Liver (tissue), 9 donors: Measurements from ENCODE around the gene XRCC6. TPM values are rescaled to one million over a fixed set of nuclear protein-coding genes. Genes with fewer than 3 reads are reported as not detected.
A peak's percentile ranks its signal among the peaks of the same experiment; 100 is the strongest.

Experiments used
- DNase-seq: peaks from one replicate; pipeline ENCODE4 v3.0.0-alpha.2; 2017; ENCODE audit warnings: low spot score
- H3K27ac ChIP-seq, 2 donors: one replicate each; pipeline ENCODE4 v1.7.0; 2013; ENCODE audit warnings: inconsistent platforms in 2 of 2, low read length in 2 of 2, control low read depth in 1 of 2, low read depth in 1 of 2, mild to moderate bottlenecking in 1 of 2
- H3K27me3 ChIP-seq, 4 donors: one replicate each; pipeline versions ENCODE4 v1.6.1 to v1.7.0; 2013; ENCODE audit warnings: low read length in 3 of 4, inconsistent platforms in 1 of 4, mild to moderate bottlenecking in 1 of 4, moderate library complexity in 1 of 4; ENCODE audit not compliant: control insufficient read depth in 4 of 4, insufficient read depth in 4 of 4
- H3K36me3 ChIP-seq, 4 donors: one replicate each; pipeline versions ENCODE4 v1.6.1 to v1.7.0; 2013; ENCODE audit warnings: low read length in 3 of 4, mild to moderate bottlenecking in 3 of 4, low read depth in 1 of 4, moderate library complexity in 1 of 4; ENCODE audit not compliant: control insufficient read depth in 4 of 4, insufficient read depth in 3 of 4
- H3K4me1 ChIP-seq, 4 donors: one replicate each; pipeline versions ENCODE4 v1.6.1 to v1.7.0; 2013; ENCODE audit warnings: low read length in 3 of 4, mild to moderate bottlenecking in 3 of 4, moderate library complexity in 1 of 4; ENCODE audit not compliant: control insufficient read depth in 4 of 4, insufficient read depth in 4 of 4
- H3K4me3 ChIP-seq, 3 donors: one replicate each; pipeline versions ENCODE4 v1.6.1 to v1.7.0; 2013; ENCODE audit warnings: low read length in 3 of 3, control low read depth in 1 of 3, low read depth in 1 of 3, mild to moderate bottlenecking in 1 of 3
- H3K9ac ChIP-seq, 2 donors: one replicate each; pipeline ENCODE4 v1.7.0; 2013; ENCODE audit warnings: low read length in 2 of 2, mild to moderate bottlenecking in 2 of 2, moderate library complexity in 2 of 2, control low read depth in 1 of 2, low read depth in 1 of 2
- H3K9me3 ChIP-seq, 4 donors: one replicate each; pipeline versions ENCODE4 v1.6.1 to v1.7.0; 2013; ENCODE audit warnings: low read length in 3 of 4; ENCODE audit not compliant: control insufficient read depth in 4 of 4
- EGR1 ChIP-seq, 2 donors: IDR thresholded peaks; 2 replicates each; pipeline ENCODE4 v1.6.1; 2016 to 2018; ENCODE audit warnings: antibody characterized with exemption in 2 of 2, low read depth in 2 of 2
- FOXA2 ChIP-seq: IDR thresholded peaks from 2 replicates; pipeline ENCODE4 v1.6.1; 2016; ENCODE audit warnings: antibody characterized with exemption
- GABPA ChIP-seq, 2 donors: IDR thresholded peaks in 1 of 2; conservative IDR thresholded peaks in 1 of 2; 2 replicates each; pipeline ENCODE4 v1.6.1; 2016; ENCODE audit warnings: antibody characterized with exemption in 2 of 2, mild to moderate bottlenecking in 1 of 2, moderate library complexity in 1 of 2
- HNF4A ChIP-seq, 2 donors: conservative IDR thresholded peaks; 2 replicates each; pipeline ENCODE4 v1.6.1; 2016; ENCODE audit warnings: antibody characterized with exemption in 2 of 2, mild to moderate bottlenecking in 2 of 2
- HNF4G ChIP-seq: IDR thresholded peaks from 2 replicates; pipeline ENCODE4 v1.6.1; 2016; ENCODE audit warnings: antibody characterized with exemption
- NR2F2 ChIP-seq: IDR thresholded peaks from 2 replicates; pipeline ENCODE4 v1.6.1; 2016; ENCODE audit warnings: antibody characterized with exemption
- RAD21 ChIP-seq, 2 donors: IDR thresholded peaks; 2 replicates each; pipeline ENCODE4 v1.6.1; 2016; ENCODE audit warnings: antibody characterized with exemption in 2 of 2, mild to moderate bottlenecking in 2 of 2
- RXRA ChIP-seq, 2 donors: IDR thresholded peaks; 2 replicates each; pipeline ENCODE4 v1.6.1; 2017 to 2018; ENCODE audit warnings: antibody characterized with exemption in 2 of 2, mild to moderate bottlenecking in 1 of 2
- SP1 ChIP-seq: IDR thresholded peaks from 2 replicates; pipeline ENCODE4 v1.6.1; 2018; ENCODE audit warnings: antibody characterized with exemption, mild to moderate bottlenecking
- TAF1 ChIP-seq: conservative IDR thresholded peaks from 2 replicates; pipeline ENCODE4 v1.6.1; 2016; ENCODE audit warnings: antibody characterized with exemption, mild to moderate bottlenecking
- YY1 ChIP-seq: IDR thresholded peaks from 2 replicates; pipeline ENCODE4 v1.6.1; 2016; ENCODE audit warnings: antibody characterized with exemption, mild to moderate bottlenecking
- WGBS: extraction: QIAGEN DNeasy Blood & Tissue Kit; methylation state at CpG from one replicate; pipeline ENCODE4 v1.1.7; 2013; 5-methylcytosine and 5-hydroxymethylcytosine counted together
- polyA plus RNA-seq, 2 donors: library from polyadenylated mRNA; stranded (reverse) in 1 of 2; unstranded in 1 of 2; fragments of 200-250 nt in 1 of 2; fragments of >200 nt in 1 of 2; fragmentation: Nextera tagmentation in 1 of 2; extraction: Ambion mirVana in 1 of 2; gene quantifications; one replicate each; pipeline versions ENCODE4 v1.2.1 to v1.2.3, GENCODE V29; 2013 to 2015
- total RNA-seq, 2 donors: library from RNA; depleted of rRNA; stranded (reverse); fragments of >200 nt; gene quantifications; one replicate each; pipeline ENCODE4 v1.2.3, GENCODE V29; 2014
- TF ChIP-seq, protein P1 (sequence below): IDR thresholded peaks from 2 replicates; pipeline ENCODE4 v1.6.1; 2016; ENCODE audit warnings: antibody characterized with exemption
- TF ChIP-seq, protein P2 (sequence below): IDR thresholded peaks from 2 replicates; pipeline ENCODE4 v1.6.1; 2016; ENCODE audit warnings: antibody characterized with exemption
- TF ChIP-seq, protein P3 (sequence below): IDR thresholded peaks from 2 replicates; pipeline ENCODE4 v1.6.1; 2016; ENCODE audit warnings: antibody characterized with exemption
- TF ChIP-seq, protein P4 (sequence below): IDR thresholded peaks from 2 replicates; pipeline ENCODE4 v1.6.1; 2016; ENCODE audit warnings: antibody characterized with exemption, mild to moderate bottlenecking
- donor health status: healthy.
- donor health status: healthy.
- donor health status: healthy.
- donor health status: healthy.
- donor health status: healthy.

The XRCC6 gene
- total and polyA plus RNA-seq, 4 donors: 81.8 to 148 (median 96.0) TPM

DNA sequence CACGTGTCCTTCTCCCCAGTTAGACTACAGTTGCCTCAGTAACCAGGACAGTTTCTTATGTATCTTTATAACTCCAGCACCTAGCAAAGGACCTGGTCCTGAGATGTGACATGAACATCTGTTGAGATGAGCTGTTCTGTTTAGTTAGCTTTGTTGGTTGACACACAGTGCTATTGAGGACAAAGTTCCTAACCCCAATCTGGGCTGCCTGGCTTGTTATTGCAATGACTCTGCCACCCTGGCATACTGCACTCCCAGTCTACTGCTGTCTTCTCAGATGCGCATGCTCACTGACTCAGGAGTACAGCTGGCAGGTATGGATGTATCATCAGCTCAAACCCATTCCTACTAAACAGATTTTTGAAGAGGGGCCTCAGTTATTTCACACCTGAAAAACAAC lies 7.6 kb upstream of the XRCC6 start (continued):
- TF ChIP-seq RXRA (IDR thresholded peaks at IDR 0.05) (peak; percentile 96 to 97), YY1 (peak; percentile 61), FOXA2 (peak; percentile 54), RAD21 (IDR thresholded peaks at IDR 0.05) (peak; percentile 32 to 49), GABPA (IDR thresholded peaks at IDR 0.05 in 1 of 2, conservative IDR thresholded peaks at IDR 0.05 in 1 of 2) (no peak), HNF4G (peak; percentile 63), NR2F2 (peak; percentile 29), TAF1 (no peak)
- TF ChIP-seq, protein P1, sequence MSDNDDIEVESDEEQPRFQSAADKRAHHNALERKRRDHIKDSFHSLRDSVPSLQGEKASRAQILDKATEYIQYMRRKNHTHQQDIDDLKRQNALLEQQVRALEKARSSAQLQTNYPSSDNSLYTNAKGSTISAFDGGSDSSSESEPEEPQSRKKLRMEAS: peak; percentile 70
- TF ChIP-seq, protein P2, sequence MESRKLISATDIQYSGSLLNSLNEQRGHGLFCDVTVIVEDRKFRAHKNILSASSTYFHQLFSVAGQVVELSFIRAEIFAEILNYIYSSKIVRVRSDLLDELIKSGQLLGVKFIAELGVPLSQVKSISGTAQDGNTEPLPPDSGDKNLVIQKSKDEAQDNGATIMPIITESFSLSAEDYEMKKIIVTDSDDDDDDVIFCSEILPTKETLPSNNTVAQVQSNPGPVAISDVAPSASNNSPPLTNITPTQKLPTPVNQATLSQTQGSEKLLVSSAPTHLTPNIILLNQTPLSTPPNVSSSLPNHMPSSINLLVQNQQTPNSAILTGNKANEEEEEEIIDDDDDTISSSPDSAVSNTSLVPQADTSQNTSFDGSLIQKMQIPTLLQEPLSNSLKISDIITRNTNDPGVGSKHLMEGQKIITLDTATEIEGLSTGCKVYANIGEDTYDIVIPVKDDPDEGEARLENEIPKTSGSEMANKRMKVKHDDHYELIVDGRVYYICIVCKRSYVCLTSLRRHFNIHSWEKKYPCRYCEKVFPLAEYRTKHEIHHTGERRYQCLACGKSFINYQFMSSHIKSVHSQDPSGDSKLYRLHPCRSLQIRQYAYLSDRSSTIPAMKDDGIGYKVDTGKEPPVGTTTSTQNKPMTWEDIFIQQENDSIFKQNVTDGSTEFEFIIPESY: peak; percentile 65

DNA sequence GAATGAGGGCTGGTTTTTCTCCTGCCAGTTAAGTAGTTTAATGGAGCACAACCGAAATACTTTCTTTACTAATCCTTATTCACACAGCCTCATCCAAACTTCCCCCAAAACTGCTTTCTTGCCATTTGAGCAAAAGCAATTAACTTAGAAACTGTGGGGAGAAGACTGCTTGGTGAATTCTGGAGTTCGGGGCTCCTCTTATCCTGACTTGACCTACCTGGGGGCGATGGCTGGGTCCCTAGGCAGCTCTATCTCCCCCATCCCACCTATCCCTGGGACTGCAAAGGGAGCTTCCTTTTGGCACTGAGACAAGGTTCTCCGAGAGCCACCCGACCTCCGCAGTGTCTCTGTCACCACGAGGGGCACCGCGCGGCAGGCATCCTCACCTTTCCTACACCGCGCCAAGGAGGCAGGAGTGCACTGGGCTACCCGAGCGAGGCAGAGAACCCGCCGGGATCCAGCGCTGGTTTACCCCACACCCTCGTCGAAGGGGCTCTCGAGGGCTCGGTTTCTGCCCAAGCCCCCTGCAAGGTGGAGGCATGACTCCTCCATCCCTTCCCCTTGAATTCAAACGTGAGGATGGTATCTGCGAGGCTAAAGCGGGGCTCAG lies 1.0 kb upstream of the XRCC6 start:
- Histone ChIP-seq H3K27ac (peak overlapping the region; percentile 96 to 100), H3K4me3 (peak overlapping the region; percentile 70 to 96 (median 76)), H3K4me1 (peaks cover 2 to 34% (median 15%) of the 10 kb centered on the region in 4 donors), H3K9me3 (no peaks in the 10 kb centered on the region), H3K27me3 (no peaks in the 10 kb centered on the region), H3K9ac (peak overlapping the region; percentile 94 to 95), H3K36me3 (peaks cover 0 to 5% (median under 1%) of the 10 kb centered on the region in 4 donors)
- TF ChIP-seq HNF4A (conservative IDR thresholded peaks at IDR 0.05): no peak
- TF ChIP-seq, protein P2: no peak
- TF ChIP-seq, protein P3, sequence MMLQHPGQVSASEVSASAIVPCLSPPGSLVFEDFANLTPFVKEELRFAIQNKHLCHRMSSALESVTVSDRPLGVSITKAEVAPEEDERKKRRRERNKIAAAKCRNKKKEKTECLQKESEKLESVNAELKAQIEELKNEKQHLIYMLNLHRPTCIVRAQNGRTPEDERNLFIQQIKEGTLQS: no peak
- DNase-seq: peak; percentile 57
- WGBS: under 1% methylated on average over 24 of the region's 24 CpGs

DNA sequence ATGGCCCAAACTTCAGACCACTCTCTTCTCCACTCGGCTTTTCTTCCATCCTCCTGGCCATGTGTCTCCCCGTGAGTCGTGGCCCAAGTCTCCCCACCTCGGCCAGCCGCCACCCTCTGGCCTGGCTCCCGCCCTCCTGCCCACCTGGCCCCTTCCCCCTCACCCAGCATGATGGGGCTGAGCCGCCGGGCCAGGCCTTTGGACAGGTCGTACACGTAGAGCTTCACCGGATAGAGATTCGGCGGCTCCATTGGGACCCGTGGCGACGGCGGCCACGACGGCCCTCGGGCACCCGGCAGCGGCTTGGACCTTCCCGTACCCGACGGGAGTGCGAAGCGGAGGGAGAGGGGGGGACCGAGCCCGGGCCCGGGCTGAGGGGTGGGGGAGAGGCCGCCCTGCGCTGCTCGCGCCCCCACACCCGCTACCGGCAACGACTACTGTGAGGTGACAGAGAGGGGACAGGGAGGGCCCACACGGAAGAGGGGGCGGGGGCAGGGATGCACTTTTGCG lies 451 bp upstream of the XRCC6 start, which contains the start of gene DESI1:
TSS of gene DESI1 (minus strand) at position 455 of the 510 bp plus-strand sequence. CDS start at position 251, 204 bp downstream.
- peak; percentile 89 for TF ChIP-seq TAF1
- TF ChIP-seq, protein P3: no peak
- peak in 1 of 2 donors; percentile 69 for TF ChIP-seq EGR1 (IDR thresholded peaks at IDR 0.05; ENCODE audit: low read depth in 2 of 2)
- peak in 1 of 2 donors; percentile 41 for TF ChIP-seq RXRA (IDR thresholded peaks at IDR 0.05)
- TF ChIP-seq, protein P1: no peak
- no peak for TF ChIP-seq SP1
- no peak for TF ChIP-seq RAD21 (IDR thresholded peaks at IDR 0.05)
- no peak for TF ChIP-seq HNF4G
- TF ChIP-seq, protein P4, sequence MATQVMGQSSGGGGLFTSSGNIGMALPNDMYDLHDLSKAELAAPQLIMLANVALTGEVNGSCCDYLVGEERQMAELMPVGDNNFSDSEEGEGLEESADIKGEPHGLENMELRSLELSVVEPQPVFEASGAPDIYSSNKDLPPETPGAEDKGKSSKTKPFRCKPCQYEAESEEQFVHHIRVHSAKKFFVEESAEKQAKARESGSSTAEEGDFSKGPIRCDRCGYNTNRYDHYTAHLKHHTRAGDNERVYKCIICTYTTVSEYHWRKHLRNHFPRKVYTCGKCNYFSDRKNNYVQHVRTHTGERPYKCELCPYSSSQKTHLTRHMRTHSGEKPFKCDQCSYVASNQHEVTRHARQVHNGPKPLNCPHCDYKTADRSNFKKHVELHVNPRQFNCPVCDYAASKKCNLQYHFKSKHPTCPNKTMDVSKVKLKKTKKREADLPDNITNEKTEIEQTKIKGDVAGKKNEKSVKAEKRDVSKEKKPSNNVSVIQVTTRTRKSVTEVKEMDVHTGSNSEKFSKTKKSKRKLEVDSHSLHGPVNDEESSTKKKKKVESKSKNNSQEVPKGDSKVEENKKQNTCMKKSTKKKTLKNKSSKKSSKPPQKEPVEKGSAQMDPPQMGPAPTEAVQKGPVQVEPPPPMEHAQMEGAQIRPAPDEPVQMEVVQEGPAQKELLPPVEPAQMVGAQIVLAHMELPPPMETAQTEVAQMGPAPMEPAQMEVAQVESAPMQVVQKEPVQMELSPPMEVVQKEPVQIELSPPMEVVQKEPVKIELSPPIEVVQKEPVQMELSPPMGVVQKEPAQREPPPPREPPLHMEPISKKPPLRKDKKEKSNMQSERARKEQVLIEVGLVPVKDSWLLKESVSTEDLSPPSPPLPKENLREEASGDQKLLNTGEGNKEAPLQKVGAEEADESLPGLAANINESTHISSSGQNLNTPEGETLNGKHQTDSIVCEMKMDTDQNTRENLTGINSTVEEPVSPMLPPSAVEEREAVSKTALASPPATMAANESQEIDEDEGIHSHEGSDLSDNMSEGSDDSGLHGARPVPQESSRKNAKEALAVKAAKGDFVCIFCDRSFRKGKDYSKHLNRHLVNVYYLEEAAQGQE: peak; percentile 87
- WGBS: under 1% methylated on average over 40 of the region's 40 CpGs
- H3K27me3 ChIP-seq: no peaks in the 10 kb centered on the region

More for the DNA sequence above, 451 bp upstream of the XRCC6 start, which contains the start of gene DESI1:
- peak within 1 kb of the TSS; percentile 94 to 95 for H3K9ac ChIP-seq
- H3K4me3 ChIP-seq: peak within 1 kb of the TSS; percentile 76 to 97 (median 96)
- H3K27ac ChIP-seq: peak within 1 kb of the TSS; percentile 96 to 100
- peaks cover 0 to 9% (median 4%) of the 10 kb centered on the region in 4 donors for H3K36me3 ChIP-seq
- H3K4me1 ChIP-seq: peaks cover 2 to 34% (median 15%) of the 10 kb centered on the region in 4 donors
- no peak for DNase-seq
- H3K9me3 ChIP-seq: no peaks in the 10 kb centered on the region
